Activated CD4-positive, CD25-positive, alpha-beta regulatory T cell treated with anti-CD3 and anti-CD28 coated beads, Interleukin-2, amount 50 U/mL, for 24 hours (primary cell): ENCODE results near the gene DUSP8.

Source experiments
- ATAC-seq, 2 donors: fragments of 150-1000 bp; cut with Tn5 transposase; one replicate each; pipeline ENCODE4 v1.10.0; 2021; ENCODE audit warnings: mild to moderate bottlenecking in 1 of 2, moderate library complexity in 1 of 2

Gene DUSP8

GRCh38 chr11:1565173-1565903, 6.7 kb downstream of the DUSP8 start:
- no peak for ATAC-seq

- ATAC-seq: no peak
Observed at GRCh38 chr11:1564535-1565172, 7.4 kb downstream of the DUSP8 start.

- no peak for ATAC-seq
Observed at GRCh38 chr11:1563697-1564534, 8.2 kb downstream of the DUSP8 start.

GRCh38 chr11:1563149-1563638, 8.9 kb downstream of the DUSP8 start:
- ATAC-seq: no peak

- no peak for ATAC-seq
Observed at GRCh38 chr11:1562469-1563148, 9.5 kb downstream of the DUSP8 start.

- no peak for ATAC-seq
Observed at GRCh38 chr11:1561955-1562354, 10.1 kb downstream of the DUSP8 start.

- ATAC-seq: no peak
Observed at GRCh38 chr11:1561266-1561665, 10.8 kb downstream of the DUSP8 start.

GRCh38 chr11:1560649-1561251, 11.3 kb downstream of the DUSP8 start:
- no peak for ATAC-seq

GRCh38 chr11:1560002-1560648, 11.9 kb downstream of the DUSP8 start:
- ATAC-seq: no peak

GRCh38 chr11:1559111-1559951, 12.7 kb downstream of the DUSP8 start:
- peak in 1 of 2 donors; percentile 57 for ATAC-seq

- ATAC-seq: no peak
Observed at GRCh38 chr11:1558775-1559110, 13.3 kb downstream of the DUSP8 start.

GRCh38 chr11:1557904-1558774, 13.9 kb downstream of the DUSP8 start:
- ATAC-seq: no peak

GRCh38 chr11:1557051-1557884, 14.8 kb downstream of the DUSP8 start:
- ATAC-seq: no peak

GRCh38 chr11:1556278-1556902, 15.7 kb downstream of the DUSP8 start:
- no peak for ATAC-seq

- ATAC-seq: no peak
Observed at GRCh38 chr11:1555713-1556153, 16.3 kb downstream of the DUSP8 start.

GRCh38 chr11:1554981-1555712, 16.9 kb downstream of the DUSP8 start:
- no peak for ATAC-seq

- ATAC-seq: no peak
Observed at GRCh38 chr11:1553808-1554594, 18.1 kb downstream of the DUSP8 start.
